Stimulated activated CD4-positive, alpha-beta T cell treated with anti-CD3 and anti-CD28 coated beads, Interleukin-15, amount 100 ng/mL, for 48 hours (primary cell): ENCODE results near the gene CYB5B.
A peak's percentile ranks its signal among the peaks of the same experiment; 100 is the strongest.

Experiments
- DNase-seq, 2 donors: peaks; one replicate each; pipeline ENCODE4 v3.0.0-alpha.2; 2020; ENCODE audit warnings: low read depth in 2 of 2

Gene CYB5B

GRCh38 chr16:69444873-69445517, 20.6 kb downstream of the CYB5B start:
- DNase-seq = no peak

GRCh38 chr16:69448470-69449193, 24.2 kb downstream of the CYB5B start:
- DNase-seq = no peak

- no peak for DNase-seq
Measured at GRCh38 chr16:69451166-69451565, 26.7 kb downstream of the CYB5B start.

- DNase-seq = no peak
Measured at GRCh38 chr16:69453936-69454335, 29.5 kb downstream of the CYB5B start.

- no peak for DNase-seq
Measured at GRCh38 chr16:69463876-69464275, 39.5 kb downstream of the CYB5B start.

GRCh38 chr16:69465083-69465721, 40.8 kb downstream of the CYB5B start:
- DNase-seq = no peak

GRCh38 chr16:69465881-69466280, 41.5 kb downstream of the CYB5B start:
- no peak for DNase-seq

GRCh38 chr16:69466547-69466946, 42.1 kb downstream of the CYB5B start:
- no peak for DNase-seq

- DNase-seq = no peak
Measured at GRCh38 chr16:69467080-69467479, 42.7 kb downstream of the CYB5B start.

GRCh38 chr16:69467531-69468204, 43.2 kb downstream of the CYB5B start:
- no peak for DNase-seq

- peak in 1 of 2 donors; percentile 14 for DNase-seq
Measured at GRCh38 chr16:69469807-69470561, 45.6 kb downstream of the CYB5B start.

GRCh38 chr16:69471121-69471520, 46.7 kb downstream of the CYB5B start:
- no peak for DNase-seq

GRCh38 chr16:69474408-69474807, 50.0 kb downstream of the CYB5B start:
- no peak for DNase-seq

- DNase-seq = no peak
Measured at GRCh38 chr16:69476920-69477443, 52.6 kb downstream of the CYB5B start.

- DNase-seq = no peak
Measured at GRCh38 chr16:69477546-69477945, 53.1 kb downstream of the CYB5B start.

- DNase-seq = no peak
Measured at GRCh38 chr16:69478685-69479084, 54.3 kb downstream of the CYB5B start.

GRCh38 chr16:69479775-69480174, 55.4 kb downstream of the CYB5B start:
- no peak for DNase-seq

GRCh38 chr16:69481901-69482341, 57.5 kb downstream of the CYB5B start:
- no peak for DNase-seq

- no peak for DNase-seq
Measured at GRCh38 chr16:69482410-69482991, 58.1 kb downstream of the CYB5B start.

- no peak for DNase-seq
Measured at GRCh38 chr16:69483611-69484010, 59.2 kb downstream of the CYB5B start.

- no peak for DNase-seq
Measured at GRCh38 chr16:69485361-69485760, 60.9 kb downstream of the CYB5B start.
